Smooth muscle cell of the brain vasculature (primary cell): ENCODE data around the gene TRIM33.
"Not testable (repeated sequence)": the region's sequence is repeated elsewhere in the genome, so short reads cannot be mapped to it uniquely, and the experiment has no call there.

Experiments used
- DNase-seq: peaks from one replicate; pipeline ENCODE4 v3.0.0-alpha.2; 2012; ENCODE audit warnings: low read depth, low spot score

TRIM33 gene

GRCh38 chr1:114510274-114511031 lies 550 bp downstream of the TRIM33 start:
- DNase-seq = no peak

- DNase-seq = no peak
Observed at GRCh38 chr1:114509596-114510273, 1.3 kb downstream of the TRIM33 start.

- no peak for DNase-seq
Observed at GRCh38 chr1:114508386-114508898, 2.6 kb downstream of the TRIM33 start.

- no peak for DNase-seq
Observed at GRCh38 chr1:114507513-114507912, 3.5 kb downstream of the TRIM33 start.

GRCh38 chr1:114505148-114505561 lies 5.8 kb downstream of the TRIM33 start:
- DNase-seq = no peak

GRCh38 chr1:114503916-114504422 lies 7.0 kb downstream of the TRIM33 start:
- no peak for DNase-seq

GRCh38 chr1:114502080-114502479 lies 8.9 kb downstream of the TRIM33 start:
- no peak for DNase-seq

- no peak for DNase-seq
Observed at GRCh38 chr1:114499478-114499877, 11.5 kb downstream of the TRIM33 start.

GRCh38 chr1:114496089-114496488 lies 14.9 kb downstream of the TRIM33 start:
- no peak for DNase-seq

- DNase-seq = no peak
Observed at GRCh38 chr1:114495486-114495885, 15.5 kb downstream of the TRIM33 start.

- no peak for DNase-seq
Observed at GRCh38 chr1:114492978-114493377, 18.0 kb downstream of the TRIM33 start.

- no peak for DNase-seq
Observed at GRCh38 chr1:114490274-114490693, 20.7 kb downstream of the TRIM33 start.

GRCh38 chr1:114488739-114489138 lies 22.3 kb downstream of the TRIM33 start:
- no peak for DNase-seq

- no peak for DNase-seq
Observed at GRCh38 chr1:114485286-114485685, 25.7 kb downstream of the TRIM33 start.

- no peak for DNase-seq
Observed at GRCh38 chr1:114482585-114482984, 28.4 kb downstream of the TRIM33 start.

GRCh38 chr1:114479636-114480035 lies 31.4 kb downstream of the TRIM33 start:
- not testable (repeated sequence) for DNase-seq

GRCh38 chr1:114479134-114479533 lies 31.9 kb downstream of the TRIM33 start:
- DNase-seq = no peak

GRCh38 chr1:114473796-114474195 lies 37.2 kb downstream of the TRIM33 start:
- DNase-seq = no peak

- no peak for DNase-seq
Observed at GRCh38 chr1:114472408-114472807, 38.6 kb downstream of the TRIM33 start.

GRCh38 chr1:114470681-114471080 lies 40.3 kb downstream of the TRIM33 start:
- DNase-seq = no peak

GRCh38 chr1:114468710-114469468 lies 42.1 kb downstream of the TRIM33 start:
- no peak for DNase-seq

- DNase-seq = no peak
Observed at GRCh38 chr1:114468047-114468446, 43.0 kb downstream of the TRIM33 start.
